GM19372 (cell line): Measurements from ENCODE around the gene CD8B.
"Not testable (repeated sequence)": the region's sequence is repeated elsewhere in the genome, so short reads cannot be mapped to it uniquely, and the experiment has no call there.

Experiments
- ATAC-seq: cut with Tn5 transposase; IDR thresholded peaks from one replicate; pipeline ENCODE4 v1.9.1; 2021; ENCODE audit warnings: mild to moderate bottlenecking, low read depth, moderate library complexity; ENCODE audit not compliant: unreplicated experiment

The CD8B gene

GRCh38 chr2:86861628-86862379 lies at the start of gene CD8B:
Gene CD8B, minus strand, starts transcription at chr2:86861886. Its CDS starts 21 bp downstream, at chr2:86861865.
- not testable (repeated sequence) for ATAC-seq

- ATAC-seq = not testable (repeated sequence)
These were observed 44.2 kb upstream of the CD8B start for GRCh38 chr2:86905868-86906267.

- ATAC-seq = not testable (repeated sequence)
These were observed 39.0 kb upstream of the CD8B start for GRCh38 chr2:86900687-86901086.

- not testable (repeated sequence) for ATAC-seq
These were observed 24.3 kb upstream of the CD8B start for GRCh38 chr2:86886026-86886425.

GRCh38 chr2:86882865-86883264 lies 21.2 kb upstream of the CD8B start:
- ATAC-seq = not testable (repeated sequence)

- ATAC-seq = not testable (repeated sequence)
These were observed 20.5 kb upstream of the CD8B start for GRCh38 chr2:86882118-86882665.

GRCh38 chr2:86878986-86879385 lies 17.3 kb upstream of the CD8B start:
- not testable (repeated sequence) for ATAC-seq

- ATAC-seq = not testable (repeated sequence)
These were observed 9.3 kb upstream of the CD8B start for GRCh38 chr2:86870941-86871340.

GRCh38 chr2:86868895-86869468 lies 7.3 kb upstream of the CD8B start:
- ATAC-seq = not testable (repeated sequence)

GRCh38 chr2:86862380-86862703 lies 656 bp upstream of the CD8B start:
- ATAC-seq = not testable (repeated sequence)

- not testable (repeated sequence) for ATAC-seq
These were observed 511 bp downstream of the CD8B start for GRCh38 chr2:86861175-86861574.

GRCh38 chr2:86860573-86860972 lies 1.1 kb downstream of the CD8B start:
- not testable (repeated sequence) for ATAC-seq

- not testable (repeated sequence) for ATAC-seq
These were observed 4.0 kb downstream of the CD8B start for GRCh38 chr2:86857688-86858087.

- not testable (repeated sequence) for ATAC-seq
These were observed 5.2 kb downstream of the CD8B start for GRCh38 chr2:86856498-86856897.

- not testable (repeated sequence) for ATAC-seq
These were observed 5.7 kb downstream of the CD8B start for GRCh38 chr2:86855981-86856380.

GRCh38 chr2:86851581-86851980 lies 10.1 kb downstream of the CD8B start:
- not testable (repeated sequence) for ATAC-seq

GRCh38 chr2:86842607-86843234 lies 19.0 kb downstream of the CD8B start:
- ATAC-seq = not testable (repeated sequence)

GRCh38 chr2:86841330-86841729 lies 20.4 kb downstream of the CD8B start:
- ATAC-seq = not testable (repeated sequence)

- not testable (repeated sequence) for ATAC-seq
These were observed 21.7 kb downstream of the CD8B start for GRCh38 chr2:86839871-86840548.

- ATAC-seq = not testable (repeated sequence)
These were observed 22.2 kb downstream of the CD8B start for GRCh38 chr2:86839455-86839854.

- not testable (repeated sequence) for ATAC-seq
These were observed 24.0 kb downstream of the CD8B start for GRCh38 chr2:86837714-86838113.
